ENCODE measurements around the gene DLL3.
A peak's percentile ranks its signal among the peaks of the same experiment; 100 is the strongest.

Gene DLL3

GRCh38 chr19:39539518-39540332 is 41.0 kb downstream of the DLL3 start, which contains the start of gene EID2 (continued):
- TF ChIP-seq MEIS1 (CRISPR knock-in tag; IDR thresholded peaks at IDR 0.05; ENCODE audit: borderline replicate concordance) (no peak), ZNF654 (tag by site-specific recombination; IDR thresholded peaks at IDR 0.05; ENCODE audit: low read depth) (peak; percentile 55; the same call in 1 of the 2 replicates), ZBTB8A (tag by site-specific recombination; IDR thresholded peaks at IDR 0.05) (peak; percentile 55; the same call in 1 of the 2 replicates), ZNF341 (tag by site-specific recombination; IDR thresholded peaks at IDR 0.05; ENCODE audit: low read depth) (peak; percentile 73), ZNF645 (tag by site-specific recombination; IDR thresholded peaks at IDR 0.05) (no peak), ZNF621 (tag by site-specific recombination; IDR thresholded peaks at IDR 0.05) (no peak), ZNF239 (tag by site-specific recombination; IDR thresholded peaks at IDR 0.05) (no peak), ZNF707 (tag by site-specific recombination; IDR thresholded peaks at IDR 0.05) (no peak), OSR2 (tag by site-specific recombination; IDR thresholded peaks at IDR 0.05) (no peak), ZNF2 (tag by site-specific recombination; IDR thresholded peaks at IDR 0.05) (peak; percentile 86; the same call in 1 of the 2 replicates), ZSCAN30 (tag by site-specific recombination; IDR thresholded peaks at IDR 0.05) (peak; percentile 80), HOXD13 (CRISPR knock-in tag; IDR thresholded peaks at IDR 0.05; ENCODE audit: borderline replicate concordance) (no peak), RBAK (tag by site-specific recombination; IDR thresholded peaks at IDR 0.05) (no peak), ZNF248 (tag by site-specific recombination; IDR thresholded peaks at IDR 0.05) (no peak), ZNF394 (tag by site-specific recombination; IDR thresholded peaks at IDR 0.05; ENCODE audit: borderline replicate concordance) (peak; percentile 84; the same call in 1 of the 2 replicates), PRDM4 (tag by site-specific recombination; IDR thresholded peaks at IDR 0.05) (0 out of 2 replicates have a peak, but pooled peaks have one; percentile 3), ZFHX2 (tag by site-specific recombination; conservative IDR thresholded peaks at IDR 0.05) (peak; percentile 95), ZNF76 (tag by site-specific recombination; IDR thresholded peaks at IDR 0.05; ENCODE audit: borderline replicate concordance, low read depth) (0 out of 2 replicates have a peak, but pooled peaks have one; percentile 21), ZNF202 (tag by site-specific recombination; IDR thresholded peaks at IDR 0.05; ENCODE audit: borderline replicate concordance) (no peak), KLF17 (tag by site-specific recombination; IDR thresholded peaks at IDR 0.05) (peak; percentile 69; the same call in 1 of the 2 replicates), MYNN (tag by site-specific recombination; IDR thresholded peaks at IDR 0.05; ENCODE audit: borderline replicate concordance) (no peak), ZBTB49 (tag by site-specific recombination; IDR thresholded peaks at IDR 0.05; ENCODE audit: low read depth) (no peak), ZNF843 (tag by site-specific recombination; IDR thresholded peaks at IDR 0.05) (no peak), ZNF830 (tag by site-specific recombination; IDR thresholded peaks at IDR 0.05; ENCODE audit: low read depth) (no peak), ZNF544 (tag by site-specific recombination; IDR thresholded peaks at IDR 0.05) (no peak), BCL11A (tag by site-specific recombination; IDR thresholded peaks at IDR 0.05; ENCODE audit: low read depth) (no peak; the same call in 1 of the 2 replicates), ZNF449 (tag by site-specific recombination; IDR thresholded peaks at IDR 0.05) (no peak), AEBP2 (tag by site-specific recombination; IDR thresholded peaks at IDR 0.05; ENCODE audit: borderline replicate concordance) (no peak)
